ENCODE measurements around the gene CDYL2.

DNA sequence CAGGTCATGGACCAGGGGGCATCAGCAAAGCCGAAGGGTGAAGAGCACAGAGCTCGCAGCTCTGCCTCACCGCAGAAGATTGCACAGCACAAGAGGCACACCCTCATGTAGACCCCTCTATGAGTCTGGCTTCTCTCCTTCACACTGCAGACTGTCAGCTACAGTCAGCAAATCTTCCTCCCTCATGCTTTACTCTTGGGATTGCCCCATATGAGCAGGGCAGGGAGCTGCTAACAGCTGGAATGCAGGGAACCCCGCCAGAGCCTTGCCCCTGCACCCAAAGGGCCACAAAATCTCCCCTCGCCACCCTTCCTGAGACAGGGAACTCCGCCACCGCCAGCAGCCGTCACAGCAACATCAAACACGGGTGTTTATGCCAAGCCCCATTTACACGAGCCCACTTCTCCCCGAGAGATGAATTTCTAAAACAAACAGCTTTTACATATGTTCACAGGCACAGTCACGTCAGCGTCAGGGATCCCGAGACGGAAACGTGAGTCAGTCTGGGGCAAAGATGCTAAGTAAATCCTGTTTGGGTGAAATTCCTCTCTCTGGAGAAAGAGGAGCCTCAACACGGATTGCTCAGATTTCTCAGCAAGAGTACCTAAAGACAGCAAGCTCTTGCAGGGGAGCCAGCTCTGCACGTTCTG lies 121.9 kb downstream of the CDYL2 start:
- no peak for TF ChIP-seq CTCF (conservative IDR thresholded peaks at IDR 0.05 in 1 of 2, IDR thresholded peaks at IDR 0.05 in 1 of 2; ENCODE audit: extremely low read depth in 1 of 2, insufficient read depth in 1 of 2, low read depth in 1 of 2, low read length in 2 of 2)
- no peak for TF ChIP-seq EZH2 (IDR thresholded peaks at IDR 0.05; ENCODE audit: borderline replicate concordance, low read length)
